Measurements from ENCODE around the gene CNPY1.

The CNPY1 gene

GRCh38 chr7:155530601-155531000 is 15.8 kb downstream of the CNPY1 start:
- TF ChIP-seq CTCF (conservative IDR thresholded peaks at IDR 0.05) (no peak), ZFX (IDR thresholded peaks at IDR 0.05) (no peak)
- no peak overlapping the region for H3K27ac ChIP-seq

- no peak overlapping the region for H3K27ac ChIP-seq
- TF ChIP-seq CTCF (conservative IDR thresholded peaks at IDR 0.05), result no peak
Observed at GRCh38 chr7:155529845-155530244, 16.5 kb downstream of the CNPY1 start.

GRCh38 chr7:155529346-155529745 is 17.0 kb downstream of the CNPY1 start:
- TF ChIP-seq CTCF (conservative IDR thresholded peaks at IDR 0.05) (no peak), ZFX (IDR thresholded peaks at IDR 0.05) (no peak)

GRCh38 chr7:155527664-155528063 is 18.7 kb downstream of the CNPY1 start:
- TF ChIP-seq ZFX (IDR thresholded peaks at IDR 0.05) (no peak), CTCF (conservative IDR thresholded peaks at IDR 0.05) (no peak)
- H3K27ac ChIP-seq, result no peak overlapping the region

More at GRCh38 chr7:155529346-155529745, 17.0 kb downstream of the CNPY1 start:
- H3K27ac ChIP-seq, result no peak overlapping the region

GRCh38 chr7:155526225-155526624 is 20.1 kb downstream of the CNPY1 start:
- TF ChIP-seq ZFX (IDR thresholded peaks at IDR 0.05), result no peak
- TF ChIP-seq CTCF (conservative IDR thresholded peaks at IDR 0.05), result no peak
- no peak overlapping the region for H3K27ac ChIP-seq

GRCh38 chr7:155524018-155524556 is 22.3 kb downstream of the CNPY1 start:
- no peak overlapping the region for H3K27ac ChIP-seq
- TF ChIP-seq CTCF (conservative IDR thresholded peaks at IDR 0.05) (no peak), ZFX (IDR thresholded peaks at IDR 0.05) (no peak)

- no peak for TF ChIP-seq ZFX (IDR thresholded peaks at IDR 0.05)
- no peak for TF ChIP-seq CTCF (conservative IDR thresholded peaks at IDR 0.05)
Observed at GRCh38 chr7:155523168-155523675, 23.1 kb downstream of the CNPY1 start.

More at GRCh38 chr7:155523168-155523675, 23.1 kb downstream of the CNPY1 start:
- no peak overlapping the region for H3K27ac ChIP-seq

Data from C4-2B (cell line).